HG03064 (cell line): ENCODE measurements around the gene SIGMAR1.

Experiments used
- ATAC-seq: cut with Tn5 transposase; IDR thresholded peaks from one replicate; pipeline ENCODE4 v1.9.1; 2021; ENCODE audit warnings: low read depth; ENCODE audit not compliant: unreplicated experiment

SIGMAR1 gene

GRCh38 chr9:34633851-34634550 is 3.6 kb downstream of the SIGMAR1 start:
- no peak for ATAC-seq

- no peak for ATAC-seq
These were observed 4.4 kb downstream of the SIGMAR1 start for GRCh38 chr9:34633166-34633565.

DNA sequence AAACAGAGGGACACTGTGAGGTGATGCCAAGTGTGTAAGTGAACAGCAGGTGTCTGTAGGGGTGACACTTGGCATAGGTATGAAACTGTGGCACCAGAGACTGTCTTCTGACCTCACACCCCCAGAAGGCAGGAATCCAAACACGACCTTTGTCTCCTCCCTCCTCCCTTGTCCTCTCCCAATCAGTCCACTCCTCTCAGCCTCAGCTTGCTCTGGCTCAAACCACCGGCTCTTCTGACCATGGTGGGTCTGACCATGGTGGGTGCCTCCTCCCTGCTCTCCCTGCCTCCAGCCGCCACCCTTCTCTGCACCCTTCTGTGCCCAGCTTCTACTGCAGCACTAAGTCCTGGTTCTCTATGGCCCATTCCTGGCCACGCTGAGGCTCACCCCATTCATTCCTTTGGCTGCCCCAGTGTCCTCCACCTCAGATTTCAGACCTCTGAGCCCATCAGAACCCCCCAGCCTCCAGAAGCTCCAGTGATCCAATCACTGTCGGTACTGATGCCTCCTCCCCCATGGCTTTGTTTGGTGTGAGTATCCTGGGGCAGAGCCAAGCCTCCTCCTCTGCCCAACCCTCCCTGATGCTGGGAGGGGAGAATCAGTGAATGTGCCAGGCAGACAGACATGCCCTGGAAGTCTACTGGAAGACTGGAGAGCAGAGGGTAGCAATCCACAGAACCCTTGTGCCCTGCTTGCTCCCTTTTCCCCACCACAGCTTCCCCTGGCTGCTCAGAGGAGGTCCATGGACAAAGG is 7.0 kb downstream of the SIGMAR1 start:
- ATAC-seq, result no peak

DNA sequence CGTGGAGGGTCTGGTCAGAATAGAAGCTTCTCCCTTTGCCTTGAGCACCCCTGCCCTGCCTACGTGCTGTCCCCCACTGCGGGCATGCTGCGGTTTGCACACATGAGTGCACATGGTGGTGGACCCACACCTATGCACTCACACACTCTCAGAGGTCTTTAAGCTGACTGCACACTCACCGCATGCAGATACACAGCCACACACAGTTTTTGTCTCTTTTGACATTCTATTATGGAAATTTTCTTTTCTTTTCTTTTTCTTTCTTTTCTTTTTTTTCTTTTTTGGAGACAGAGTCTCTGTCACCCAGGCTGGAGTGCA is 8.1 kb downstream of the SIGMAR1 start:
- no peak for ATAC-seq

- no peak for ATAC-seq
These were observed 8.7 kb downstream of the SIGMAR1 start, which contains the start of gene ARID3C for GRCh38 chr9:34628656-34629490. Gene ARID3C (minus strand): TSS chr9:34629066. CDS start chr9:34628014, 1,052 bp downstream.

- no peak for ATAC-seq
These were observed 9.6 kb downstream of the SIGMAR1 start for GRCh38 chr9:34627716-34628655.

DNA sequence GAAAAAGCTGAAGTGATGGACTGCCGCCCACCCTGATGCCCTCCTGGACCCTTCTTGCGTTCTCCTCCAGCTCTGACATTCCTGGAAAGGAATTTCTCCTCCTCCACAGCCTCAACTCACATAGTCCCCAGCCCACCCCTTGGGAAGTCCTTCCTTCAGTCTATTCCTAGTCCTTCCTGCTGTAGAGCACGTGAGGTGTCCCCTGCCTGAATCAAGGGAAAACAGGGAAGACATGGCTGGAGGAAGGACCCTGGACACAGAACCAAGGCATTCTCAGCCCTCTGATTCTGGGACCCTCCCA is 12.5 kb downstream of the SIGMAR1 start:
- no peak for ATAC-seq

- no peak for ATAC-seq
These were observed 13.0 kb downstream of the SIGMAR1 start for GRCh38 chr9:34624475-34625185.

- no peak for ATAC-seq
These were observed 14.0 kb downstream of the SIGMAR1 start for GRCh38 chr9:34623374-34624235.

GRCh38 chr9:34620061-34620994 is 17.3 kb downstream of the SIGMAR1 start, which contains the start of gene DCTN3:
Gene DCTN3 (minus strand): TSS chr9:34620495. CDS start chr9:34620464, 31 bp downstream.
- peak; percentile 91 for ATAC-seq

DNA sequence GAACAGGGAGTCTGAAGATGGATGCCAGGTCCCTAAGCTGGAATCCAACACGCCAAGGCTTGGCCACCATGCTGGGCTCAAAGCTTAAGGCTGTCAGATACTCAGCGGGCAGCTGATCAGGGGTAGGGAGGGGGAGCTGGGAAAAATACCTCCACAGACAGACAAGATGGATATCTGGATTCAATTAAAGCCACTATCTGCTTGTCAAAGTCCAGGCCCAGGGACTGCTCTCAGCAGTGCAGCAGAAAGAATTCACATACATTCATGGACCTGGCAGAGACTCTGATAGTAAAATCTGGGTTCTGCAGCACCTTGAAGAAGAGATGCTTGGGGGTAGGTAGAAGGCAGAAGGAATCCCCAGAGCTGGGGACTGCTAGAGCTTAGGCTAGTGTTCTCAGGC is 22.5 kb downstream of the SIGMAR1 start:
- ATAC-seq, result no peak

- no peak for ATAC-seq
These were observed 24.7 kb downstream of the SIGMAR1 start for GRCh38 chr9:34612788-34613390.

DNA sequence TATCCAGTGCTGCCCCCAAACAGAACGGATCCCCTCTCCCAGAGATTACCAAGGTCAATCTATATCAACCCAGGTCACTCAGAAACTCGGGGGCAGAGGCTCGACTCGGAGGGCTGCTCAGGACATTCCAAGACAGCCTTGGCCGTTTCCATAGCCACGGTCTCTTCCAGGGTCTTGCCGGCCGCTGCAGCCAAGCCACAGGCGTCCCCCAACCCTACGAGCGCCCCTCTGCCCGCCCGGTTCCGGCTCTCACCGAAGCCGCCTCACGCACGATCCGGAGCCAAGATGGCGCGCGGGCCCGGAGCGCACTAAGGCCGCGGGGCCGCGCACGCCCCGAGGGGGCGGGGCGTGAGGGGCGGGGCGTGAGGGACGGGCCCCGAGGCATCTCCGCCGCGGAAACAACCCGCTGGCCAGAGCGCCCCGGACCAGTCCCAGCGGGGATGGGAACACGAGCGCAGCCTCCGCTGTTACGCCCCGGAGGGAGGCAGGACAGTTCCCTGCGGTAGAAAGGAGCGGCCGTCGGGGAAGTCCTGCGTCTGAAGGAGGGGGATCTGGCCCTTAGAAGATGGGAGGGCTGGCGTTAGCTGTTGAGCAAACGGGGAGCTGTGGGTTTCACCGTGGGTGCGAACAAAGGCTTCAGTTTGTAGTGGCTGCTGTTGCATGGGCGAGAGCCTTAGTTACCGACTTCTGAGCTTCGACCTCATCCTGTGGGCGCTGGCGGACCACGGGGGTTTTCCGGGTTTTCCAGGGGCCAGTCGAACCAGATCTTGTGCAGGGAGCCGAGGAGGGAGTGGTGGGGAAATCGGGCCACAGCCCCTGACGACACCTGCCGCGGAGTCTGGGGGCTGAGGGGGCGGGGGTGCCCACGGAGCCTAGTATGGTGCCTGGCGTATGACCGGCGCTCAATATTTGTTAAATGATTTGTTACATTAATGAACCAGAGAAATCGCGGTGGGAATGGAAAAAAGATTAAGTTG is 25.5 kb downstream of the SIGMAR1 start, which contains the start of gene RPP25L:
TSS of gene RPP25L (minus strand) at position 287 of the 977 bp plus-strand sequence. CDS start 801 bp downstream, outside the sequence.
- peak; percentile 86 for ATAC-seq

GRCh38 chr9:34611251-34611810 is 26.3 kb downstream of the SIGMAR1 start:
- no peak for ATAC-seq

- no peak for ATAC-seq
These were observed 27.0 kb downstream of the SIGMAR1 start for GRCh38 chr9:34610434-34611206.
